ENCODE results near the gene KIF12. TPM values are rescaled to one million over a fixed set of nuclear protein-coding genes. Genes with fewer than 3 reads are reported as not detected.
"Not testable (repeated sequence)": the region's sequence is repeated elsewhere in the genome, so short reads cannot be mapped to it uniquely, and the experiment has no call there.

The KIF12 gene
- total RNA-seq, 1 experiment from 2014 or later, result 6.3 TPM

DNA sequence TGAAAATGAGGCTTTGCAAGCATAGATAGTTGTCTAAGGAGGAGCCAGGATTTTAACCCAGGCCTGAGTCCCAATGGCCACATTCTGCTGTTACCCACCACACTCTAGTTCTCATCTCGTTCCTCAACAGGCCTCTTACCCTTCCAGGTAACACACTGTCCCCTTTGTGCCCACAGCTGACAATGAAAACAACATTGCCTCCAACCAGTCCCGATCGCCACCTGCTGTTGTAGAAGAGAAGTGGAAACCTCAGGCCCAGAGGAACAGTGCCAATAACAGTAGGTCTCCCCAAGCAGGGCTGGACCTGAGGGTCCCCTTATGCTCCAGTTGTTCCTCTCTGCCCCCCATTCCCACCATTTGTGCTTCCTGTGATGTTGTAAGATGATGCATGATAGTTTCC lies 51.4 kb downstream of the KIF12 start:
- BruUV-seq (replicated peaks), result no TSS peak
- Histone ChIP-seq H3K4me2 (ENCODE audit: low read length) (no peak overlapping the region), H3K79me2 (ENCODE audit: low read length) (no peaks in the 10 kb centered on the region), H4K20me1 (ENCODE audit: low read length) (no peaks in the 10 kb centered on the region), H3K27me3 (ENCODE audit: low read length) (no peaks in the 10 kb centered on the region), H3K27ac (ENCODE audit: low read length) (no peak overlapping the region), H3K9ac (ENCODE audit: low read length) (no peak overlapping the region), H3F3A (ENCODE audit: low read length, unreplicated experiment) (no peaks in the 10 kb centered on the region), H2AFZ (ENCODE audit: low read length) (no peak overlapping the region), H3K9me2 (replicated peaks; ENCODE audit: low read length) (no peaks in the 10 kb centered on the region), H3K36me3 (ENCODE audit: low read depth, low read length) (no peaks in the 10 kb centered on the region; the same call in 1 of the 2 replicates), H3K4me3 (ENCODE audit: low read length) (no peak overlapping the region), H3K4me1 (ENCODE audit: insufficient read depth, low read length) (peaks cover 10% of the 10 kb centered on the region; the same call in 1 of the 2 replicates), H3K9me3 (ENCODE audit: low read length) (no peaks in the 10 kb centered on the region)
- ChIA-PET POLR2A (ENCODE audit: unreplicated experiment) (no interaction called here), CTCF (no interaction called here)
- peak; percentile 22 for DNase-seq
- intact Hi-C loops (cut with micrococcal nuclease), result no loop called here
- 0 out of 2 replicates have a peak, but pooled peaks have one; percentile 29 for ATAC-seq
- TF ChIP-seq, protein P1, sequence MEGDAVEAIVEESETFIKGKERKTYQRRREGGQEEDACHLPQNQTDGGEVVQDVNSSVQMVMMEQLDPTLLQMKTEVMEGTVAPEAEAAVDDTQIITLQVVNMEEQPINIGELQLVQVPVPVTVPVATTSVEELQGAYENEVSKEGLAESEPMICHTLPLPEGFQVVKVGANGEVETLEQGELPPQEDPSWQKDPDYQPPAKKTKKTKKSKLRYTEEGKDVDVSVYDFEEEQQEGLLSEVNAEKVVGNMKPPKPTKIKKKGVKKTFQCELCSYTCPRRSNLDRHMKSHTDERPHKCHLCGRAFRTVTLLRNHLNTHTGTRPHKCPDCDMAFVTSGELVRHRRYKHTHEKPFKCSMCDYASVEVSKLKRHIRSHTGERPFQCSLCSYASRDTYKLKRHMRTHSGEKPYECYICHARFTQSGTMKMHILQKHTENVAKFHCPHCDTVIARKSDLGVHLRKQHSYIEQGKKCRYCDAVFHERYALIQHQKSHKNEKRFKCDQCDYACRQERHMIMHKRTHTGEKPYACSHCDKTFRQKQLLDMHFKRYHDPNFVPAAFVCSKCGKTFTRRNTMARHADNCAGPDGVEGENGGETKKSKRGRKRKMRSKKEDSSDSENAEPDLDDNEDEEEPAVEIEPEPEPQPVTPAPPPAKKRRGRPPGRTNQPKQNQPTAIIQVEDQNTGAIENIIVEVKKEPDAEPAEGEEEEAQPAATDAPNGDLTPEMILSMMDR (conservative IDR thresholded peaks at IDR 0.05; ENCODE audit: low read depth, low read length), result peak; percentile 39; the same call in 1 of the 2 replicates
- no peak for TF ChIP-seq EZH2phosphoT487 (IDR thresholded peaks at IDR 0.05; ENCODE audit: borderline replicate concordance, low read length)

- intact Hi-C loops (cut with micrococcal nuclease), result no loop called here
- Histone ChIP-seq H3K9me2 (replicated peaks; ENCODE audit: low read length) (no peaks in the 10 kb centered on the region), H3K4me1 (ENCODE audit: insufficient read depth, low read length) (peaks cover 10% of the 10 kb centered on the region; the same call in 1 of the 2 replicates), H3F3A (ENCODE audit: low read length, unreplicated experiment) (no peaks in the 10 kb centered on the region), H3K9ac (ENCODE audit: low read length) (no peak overlapping the region), H3K36me3 (ENCODE audit: low read depth, low read length) (no peaks in the 10 kb centered on the region; the same call in 1 of the 2 replicates), H3K27ac (ENCODE audit: low read length) (no peak overlapping the region), H2AFZ (ENCODE audit: low read length) (no peak overlapping the region), H3K4me3 (ENCODE audit: low read length) (no peak overlapping the region), H4K20me1 (ENCODE audit: low read length) (no peaks in the 10 kb centered on the region), H3K9me3 (ENCODE audit: low read length) (no peaks in the 10 kb centered on the region), H3K4me2 (ENCODE audit: low read length) (0 out of 2 replicates have a peak overlapping the region, but pooled peaks have one; percentile 1), H3K79me2 (ENCODE audit: low read length) (no peaks in the 10 kb centered on the region), H3K27me3 (ENCODE audit: low read length) (no peaks in the 10 kb centered on the region)
- ChIA-PET POLR2A (ENCODE audit: unreplicated experiment) (no interaction called here), CTCF (no interaction called here)
- DNase-seq, result peak; percentile 33
- BruUV-seq (replicated peaks), result no TSS peak
- TF ChIP-seq, protein P1 (conservative IDR thresholded peaks at IDR 0.05; ENCODE audit: low read depth, low read length), result no peak
- TF ChIP-seq EZH2 (IDR thresholded peaks at IDR 0.05; ENCODE audit: low read length, unreplicated experiment) (no peak), EZH2phosphoT487 (IDR thresholded peaks at IDR 0.05; ENCODE audit: borderline replicate concordance, low read length) (no peak)
- ATAC-seq, result peak; percentile 84
Observed at GRCh38 chr9:114046875-114047274, 52.2 kb downstream of the KIF12 start.

DNA sequence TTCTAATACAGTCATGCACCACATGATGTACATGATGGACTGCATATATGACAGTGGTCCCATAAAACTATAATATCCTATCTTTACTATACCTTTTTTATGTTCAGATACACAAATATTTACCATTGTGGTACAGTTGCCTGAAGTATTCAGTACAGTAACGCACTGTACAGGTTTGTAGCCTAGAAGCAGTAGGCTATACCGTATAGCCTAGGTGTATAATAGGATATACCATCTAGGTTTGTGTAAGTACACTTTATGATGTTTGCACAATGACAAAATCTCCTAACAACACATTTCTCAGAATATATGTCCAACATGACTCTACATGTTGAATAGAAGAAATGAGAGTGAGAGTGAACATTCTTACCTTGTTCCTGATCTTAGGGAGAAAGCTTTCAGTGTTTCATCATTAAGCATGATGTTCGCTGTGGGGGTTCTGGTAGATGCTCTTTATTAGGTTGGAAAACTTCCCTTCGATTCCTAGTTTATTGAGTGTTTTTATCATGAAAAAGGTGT lies 52.8 kb downstream of the KIF12 start:
- DNase-seq, result peak; percentile 27
- H3K4me2 ChIP-seq (ENCODE audit: low read length), result 0 out of 2 replicates have a peak overlapping the region, but pooled peaks have one; percentile 1
- POLR2A ChIA-PET (ENCODE audit: unreplicated experiment), result no interaction called here
- peaks cover 10% of the 10 kb centered on the region; the same call in 1 of the 2 replicates for H3K4me1 ChIP-seq (ENCODE audit: insufficient read depth, low read length)
- ATAC-seq, result peak; percentile 67
- no peak overlapping the region for H2AFZ ChIP-seq (ENCODE audit: low read length)
- no peaks in the 10 kb centered on the region for H3K27me3 ChIP-seq (ENCODE audit: low read length)
- no peaks in the 10 kb centered on the region for H3K9me2 ChIP-seq (replicated peaks; ENCODE audit: low read length)
- H3K9ac ChIP-seq (ENCODE audit: low read length), result no peak overlapping the region
- no peaks in the 10 kb centered on the region for H3K79me2 ChIP-seq (ENCODE audit: low read length)
- intact Hi-C loops (cut with micrococcal nuclease), result no loop called here
- no peaks in the 10 kb centered on the region for H3F3A ChIP-seq (ENCODE audit: low read length, unreplicated experiment)
- H3K36me3 ChIP-seq (ENCODE audit: low read depth, low read length), result no peaks in the 10 kb centered on the region; the same call in 1 of the 2 replicates
- BruUV-seq (replicated peaks), result no TSS peak
- no peak overlapping the region for H3K27ac ChIP-seq (ENCODE audit: low read length)
- H3K4me3 ChIP-seq (ENCODE audit: low read length), result no peak overlapping the region
- H3K9me3 ChIP-seq (ENCODE audit: low read length), result no peaks in the 10 kb centered on the region
- no peak for TF ChIP-seq EZH2 (IDR thresholded peaks at IDR 0.05; ENCODE audit: low read length, unreplicated experiment)
- TF ChIP-seq EZH2phosphoT487 (IDR thresholded peaks at IDR 0.05; ENCODE audit: borderline replicate concordance, low read length), result no peak
- TF ChIP-seq, protein P1 (conservative IDR thresholded peaks at IDR 0.05; ENCODE audit: low read depth, low read length), result no peak
- CTCF ChIA-PET, result no interaction called here
- H4K20me1 ChIP-seq (ENCODE audit: low read length), result no peaks in the 10 kb centered on the region

- H4K20me1 ChIP-seq (ENCODE audit: low read length); H3F3A ChIP-seq (ENCODE audit: low read length, unreplicated experiment); H2AFZ ChIP-seq (ENCODE audit: low read length); H3K27ac ChIP-seq (ENCODE audit: low read length); intact Hi-C loops (cut with micrococcal nuclease); H3K9ac ChIP-seq (ENCODE audit: low read length); H3K9me3 ChIP-seq (ENCODE audit: low read length); DNase-seq; H3K4me3 ChIP-seq (ENCODE audit: low read length); H3K9me2 ChIP-seq (replicated peaks; ENCODE audit: low read length); POLR2A ChIA-PET (ENCODE audit: unreplicated experiment); H3K79me2 ChIP-seq (ENCODE audit: low read length); H3K4me1 ChIP-seq (ENCODE audit: insufficient read depth, low read length); CTCF ChIA-PET; BruUV-seq (replicated peaks); H3K4me2 ChIP-seq (ENCODE audit: low read length); H3K27me3 ChIP-seq (ENCODE audit: low read length); H3K36me3 ChIP-seq (ENCODE audit: low read depth, low read length); ATAC-seq: not testable (repeated sequence)
Observed at GRCh38 chr9:114043660-114044059, 55.4 kb downstream of the KIF12 start.

Data from PC-3 (cell line).